ENCODE results near the gene C20orf141. TPM values are rescaled to one million over a fixed set of nuclear protein-coding genes. Genes with fewer than 3 reads are reported as not detected.
"Not testable (repeated sequence)": the region's sequence is repeated elsewhere in the genome, so short reads cannot be mapped to it uniquely, and the experiment has no call there.

Gene C20orf141, protein sequence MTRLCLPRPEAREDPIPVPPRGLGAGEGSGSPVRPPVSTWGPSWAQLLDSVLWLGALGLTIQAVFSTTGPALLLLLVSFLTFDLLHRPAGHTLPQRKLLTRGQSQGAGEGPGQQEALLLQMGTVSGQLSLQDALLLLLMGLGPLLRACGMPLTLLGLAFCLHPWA
- total RNA-seq = not detected

GRCh38 chr20:2814587-2815051 is at the start of gene C20orf141:
Gene C20orf141, plus strand, starts transcription at chr20:2814987. Its CDS starts 198 bp downstream, at chr20:2815185.
- 30% methylated on average over 5 of the region's 5 CpGs; no CpG with 5 or more reads in 1 of the 2 donors for WGBS, 2 donors (ENCODE audit: low coverage in 1 of 2)
- intact Hi-C loops (cut with DNase I; ENCODE audit: low total_unique reads) = no loop called here
- DNase-seq = peak; percentile 27
- H3K36me3 ChIP-seq = no peaks in the 10 kb centered on the region
- peaks cover 34% of the 10 kb centered on the region for H3K27me3 ChIP-seq
- H3K27ac ChIP-seq = no peak within 1 kb of the TSS
- H3K4me3 ChIP-seq = no peak within 1 kb of the TSS
- peaks cover 0 to 11% of the 10 kb centered on the region in 2 donors for H3K9me3 ChIP-seq
- H3K4me1 ChIP-seq = no peaks in the 10 kb centered on the region
- TF ChIP-seq EP300 (IDR thresholded peaks at IDR 0.05; ENCODE audit: low read depth) (no peak), POLR2AphosphoS5 (IDR thresholded peaks at IDR 0.05) (no peak), POLR2A (IDR thresholded peaks at IDR 0.05) (no peak), CTCF (IDR thresholded peaks at IDR 0.05) (no peak)
- in situ Hi-C loops (cut with MboI; ENCODE audit: low pct_ligation_motif_present in 1 of 4, low pct_unique_long_range_greater_than_20kb in 1 of 4, low sequenced_read_pairs in 3 of 4) = no loop called here

DNA sequence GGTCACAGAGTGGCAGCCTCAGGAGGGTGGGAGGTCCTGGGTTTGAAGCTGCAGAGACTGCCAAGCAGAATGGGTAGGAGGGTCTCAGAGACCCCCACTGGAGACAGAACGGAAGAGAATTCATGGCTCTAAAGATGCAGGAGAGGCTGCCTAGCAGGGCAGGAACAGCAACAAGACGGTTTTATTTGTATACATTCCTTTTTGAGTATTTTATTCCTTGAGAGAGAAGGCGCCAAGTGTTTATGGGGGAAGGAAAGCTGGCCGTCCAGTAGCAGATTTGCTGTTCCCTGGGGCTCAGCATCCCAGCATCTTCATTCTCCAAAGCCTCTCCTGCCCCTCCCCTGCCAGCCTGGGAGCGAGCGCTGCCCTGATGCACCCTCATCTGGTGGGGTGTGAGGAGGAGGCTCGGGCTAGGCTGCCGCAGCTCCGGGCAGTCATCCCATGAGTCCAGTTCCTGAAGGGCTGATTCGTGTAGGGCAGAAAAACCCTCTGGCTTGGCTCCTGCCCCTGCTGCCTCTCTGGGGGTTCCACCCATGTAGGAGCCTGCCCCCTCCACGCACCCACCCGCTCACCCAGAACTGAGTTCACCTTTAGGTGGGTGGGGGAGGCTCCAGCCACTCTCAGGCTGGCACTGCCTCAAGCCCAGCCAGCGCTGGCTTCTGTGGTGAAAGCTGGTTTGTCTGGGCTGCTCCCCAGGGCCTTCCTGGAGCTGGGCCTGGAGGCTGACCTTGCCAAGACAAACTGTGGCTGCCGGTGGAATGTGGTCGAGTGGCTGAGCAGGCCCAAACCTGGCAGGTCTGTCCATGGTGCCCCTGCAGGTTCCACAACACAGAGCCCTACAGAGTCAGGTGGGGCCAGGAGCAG is 46.8 kb upstream of the C20orf141 start:
- Histone ChIP-seq H3K4me1 (peaks cover 0 to 5% (median 1%) of the 10 kb centered on the region in 4 donors), H3K4me3 (no peak overlapping the region), H3K27ac (no peak overlapping the region), H3K27me3 (peaks cover 52% of the 10 kb centered on the region), H3K9me3 (no peaks in the 10 kb centered on the region), H3K36me3 (no peaks in the 10 kb centered on the region)
- in situ Hi-C loops (cut with MboI; ENCODE audit: low pct_ligation_motif_present in 1 of 4, low pct_unique_long_range_greater_than_20kb in 1 of 4, low sequenced_read_pairs in 3 of 4) (no loop called here), intact Hi-C loops (cut with DNase I; ENCODE audit: low total_unique reads) (no loop called here)
- 31 to 43% methylated on average over 1 to 15 of the region's 15 CpGs for WGBS, 2 donors (ENCODE audit: low coverage in 1 of 2)
- TF ChIP-seq CTCF (IDR thresholded peaks at IDR 0.05) (no peak), EP300 (IDR thresholded peaks at IDR 0.05; ENCODE audit: low read depth) (no peak), POLR2AphosphoS5 (IDR thresholded peaks at IDR 0.05) (no peak), POLR2A (IDR thresholded peaks at IDR 0.05) (no peak)
- DNase-seq = no peak

DNA sequence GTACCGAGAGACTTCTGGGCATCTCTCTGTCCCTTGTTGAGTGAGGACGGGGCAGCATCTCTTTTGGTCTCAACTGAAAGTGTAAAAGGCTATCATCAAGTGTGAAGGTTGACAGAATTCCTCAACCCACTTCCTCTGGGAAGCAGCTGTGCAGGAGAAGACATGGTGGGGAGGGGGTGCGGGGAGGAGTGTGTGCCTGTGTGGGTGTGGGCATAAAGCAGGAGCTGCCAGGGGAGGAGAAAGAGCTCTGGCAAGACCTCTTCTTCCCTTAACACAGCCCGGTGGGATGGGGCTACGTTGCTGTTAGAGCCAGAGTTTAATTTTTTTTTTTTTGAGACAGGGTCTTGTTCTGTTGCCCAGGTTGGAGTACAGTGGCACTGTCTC is 46.2 kb upstream of the C20orf141 start:
- Histone ChIP-seq H3K4me1 (peaks cover 0 to 5% (median 1%) of the 10 kb centered on the region in 4 donors), H3K36me3 (no peaks in the 10 kb centered on the region), H3K27me3 (peaks cover 52% of the 10 kb centered on the region), H3K27ac (no peak overlapping the region), H3K9me3 (no peaks in the 10 kb centered on the region), H3K4me3 (no peak overlapping the region)
- WGBS, 2 donors (ENCODE audit: low coverage in 1 of 2) = 67 to 71% methylated on average over 1 to 5 of the region's 5 CpGs
- intact Hi-C loops (cut with DNase I; ENCODE audit: low total_unique reads) = no loop called here
- DNase-seq = no peak
- in situ Hi-C loops (cut with MboI; ENCODE audit: low pct_ligation_motif_present in 1 of 4, low pct_unique_long_range_greater_than_20kb in 1 of 4, low sequenced_read_pairs in 3 of 4) = no loop called here
- TF ChIP-seq POLR2A (IDR thresholded peaks at IDR 0.05) (no peak), EP300 (IDR thresholded peaks at IDR 0.05; ENCODE audit: low read depth) (no peak), CTCF (IDR thresholded peaks at IDR 0.05) (no peak), POLR2AphosphoS5 (IDR thresholded peaks at IDR 0.05) (no peak)

GRCh38 chr20:2770091-2770490 is 44.7 kb upstream of the C20orf141 start:
- 90% methylated on average over 12 of the region's 12 CpGs; no CpG with 5 or more reads in 1 of the 2 donors for WGBS, 2 donors (ENCODE audit: low coverage in 1 of 2)
- intact Hi-C loops (cut with DNase I; ENCODE audit: low total_unique reads); in situ Hi-C loops (cut with MboI; ENCODE audit: low pct_ligation_motif_present in 1 of 4, low pct_unique_long_range_greater_than_20kb in 1 of 4, low sequenced_read_pairs in 3 of 4): not testable (repeated sequence)

More at GRCh38 chr20:2770091-2770490, 44.7 kb upstream of the C20orf141 start:
- not testable (repeated sequence) for H3K36me3 ChIP-seq, DNase-seq, H3K9me3 ChIP-seq, H3K4me1 ChIP-seq, H3K27ac ChIP-seq, H3K4me3 ChIP-seq
- peaks cover 45% of the 10 kb centered on the region for H3K27me3 ChIP-seq
